H4 (cell line): ENCODE results near the gene COL28A1. TPM values are rescaled to one million over a fixed set of nuclear protein-coding genes. Genes with fewer than 3 reads are reported as not detected.

Experiments
- DNase-seq: peaks from one replicate; pipeline ENCODE4 v3.0.0-alpha.2; 2015; ENCODE audit warnings: low spot score
- total RNA-seq: library from RNA; depleted of rRNA; stranded (reverse); fragments of >200 nt; shearing (Covaris generic); gene quantifications from 2 replicates; pipeline ENCODE4 v1.2.3, GENCODE V29; 2014; rRNA removed

Gene COL28A1
- not detected in 2 replicates for total RNA-seq

- no peak for DNase-seq
These were observed at the start of gene COL28A1 for GRCh38 chr7:7535691-7536090. COL28A1 (minus strand) TSS chr7:7535873; CDS start chr7:7532875, 2,998 bp downstream.

- DNase-seq, result no peak
These were observed 49.0 kb upstream of the COL28A1 start for GRCh38 chr7:7584653-7585052.

DNA sequence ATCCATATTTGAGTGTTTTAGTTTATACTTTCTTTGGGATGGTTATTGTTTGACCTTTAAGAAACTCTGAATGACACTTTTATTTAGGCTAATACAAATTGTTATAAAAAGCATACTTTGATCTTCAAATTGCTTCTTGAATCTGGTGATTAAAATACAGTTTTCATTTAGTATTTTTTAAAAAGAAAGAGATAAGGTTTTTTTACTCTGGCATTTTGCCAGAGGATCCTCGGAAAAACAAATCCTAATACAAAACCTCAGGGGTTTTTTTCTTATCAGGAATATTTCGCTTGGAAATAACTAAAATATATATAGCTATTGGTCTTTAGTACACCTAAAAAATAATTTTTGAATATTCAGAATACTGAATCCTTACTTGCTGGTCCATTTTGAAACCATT lies 48.1 kb upstream of the COL28A1 start:
- no peak for DNase-seq

GRCh38 chr7:7582596-7582995 lies 46.9 kb upstream of the COL28A1 start:
- DNase-seq, result no peak

GRCh38 chr7:7581531-7582179 lies 46.0 kb upstream of the COL28A1 start:
- DNase-seq, result no peak

DNA sequence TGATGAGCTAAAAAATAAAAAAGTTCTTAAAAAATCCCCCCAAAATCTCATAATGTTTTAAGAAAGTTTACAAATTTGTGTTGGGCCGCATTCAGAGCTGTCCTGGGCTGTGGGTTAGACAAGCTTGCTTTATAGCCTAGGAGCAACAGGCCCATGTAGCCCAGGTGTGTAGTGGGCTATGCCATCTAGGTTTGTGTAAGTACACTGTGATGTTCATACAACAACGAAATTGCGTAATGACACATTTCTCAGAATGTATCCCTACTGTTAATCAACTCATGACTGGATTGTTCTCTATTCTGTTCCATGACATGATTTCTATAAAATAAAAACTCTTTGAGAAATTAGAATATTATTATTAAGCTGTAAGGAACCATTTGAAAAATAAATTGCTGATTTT lies 44.0 kb upstream of the COL28A1 start:
- DNase-seq, result no peak

GRCh38 chr7:7577888-7578287 lies 42.2 kb upstream of the COL28A1 start:
- DNase-seq, result no peak

- DNase-seq, result no peak
These were observed 40.7 kb upstream of the COL28A1 start for GRCh38 chr7:7576344-7576743.

GRCh38 chr7:7573701-7574100 lies 38.0 kb upstream of the COL28A1 start:
- no peak for DNase-seq

DNA sequence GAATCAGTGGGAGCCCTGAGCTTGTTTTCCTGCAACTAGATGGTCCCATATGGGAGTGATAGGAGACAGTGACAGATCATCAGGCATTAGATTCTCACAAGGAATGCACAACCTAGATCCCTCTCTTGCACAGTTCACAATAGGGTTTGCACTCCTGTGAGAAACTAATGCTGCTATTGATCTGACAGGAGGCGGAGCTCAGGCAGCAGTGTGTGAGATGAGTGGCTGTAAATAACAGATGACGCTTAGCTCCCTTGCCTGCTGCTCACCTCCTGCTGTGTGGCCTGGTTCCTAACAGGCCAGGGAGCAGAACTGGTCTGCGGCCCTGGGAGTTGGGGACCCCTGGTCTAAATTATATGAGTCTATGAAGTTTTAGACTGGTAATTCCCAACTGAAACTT lies 34.9 kb upstream of the COL28A1 start:
- no peak for DNase-seq

GRCh38 chr7:7569615-7570014 lies 33.9 kb upstream of the COL28A1 start:
- DNase-seq, result no peak

DNA sequence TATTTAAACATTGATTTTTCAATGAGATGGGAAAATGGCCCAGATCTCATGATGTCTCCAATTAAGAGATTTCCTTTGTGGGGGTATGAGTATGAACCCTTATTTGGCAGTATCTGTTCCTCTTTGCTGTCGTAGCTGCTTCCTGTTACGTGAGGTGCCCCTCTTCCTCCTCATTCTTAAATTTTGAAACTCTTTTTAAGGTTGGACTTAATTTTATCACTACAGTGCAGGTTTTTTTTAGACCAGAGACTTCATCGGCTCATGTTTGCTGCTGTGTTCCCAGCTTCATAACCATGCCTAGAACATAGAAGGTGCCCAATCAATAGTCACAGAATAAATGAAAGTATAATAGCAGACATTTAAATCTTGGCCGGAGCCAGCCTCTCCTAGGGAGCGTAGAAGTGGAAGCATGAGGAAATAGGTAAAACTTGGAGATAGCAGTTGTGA lies 33.4 kb upstream of the COL28A1 start:
- no peak for DNase-seq

GRCh38 chr7:7568553-7568952 lies 32.9 kb upstream of the COL28A1 start:
- DNase-seq, result no peak

GRCh38 chr7:7567898-7568531 lies 32.3 kb upstream of the COL28A1 start:
- DNase-seq, result no peak

GRCh38 chr7:7566651-7567611 lies 31.3 kb upstream of the COL28A1 start, which contains the start of gene MIOS:
MIOS (plus strand) TSS chr7:7566884; CDS start chr7:7572476, 5,592 bp downstream.
- DNase-seq, result peak; percentile 77

DNA sequence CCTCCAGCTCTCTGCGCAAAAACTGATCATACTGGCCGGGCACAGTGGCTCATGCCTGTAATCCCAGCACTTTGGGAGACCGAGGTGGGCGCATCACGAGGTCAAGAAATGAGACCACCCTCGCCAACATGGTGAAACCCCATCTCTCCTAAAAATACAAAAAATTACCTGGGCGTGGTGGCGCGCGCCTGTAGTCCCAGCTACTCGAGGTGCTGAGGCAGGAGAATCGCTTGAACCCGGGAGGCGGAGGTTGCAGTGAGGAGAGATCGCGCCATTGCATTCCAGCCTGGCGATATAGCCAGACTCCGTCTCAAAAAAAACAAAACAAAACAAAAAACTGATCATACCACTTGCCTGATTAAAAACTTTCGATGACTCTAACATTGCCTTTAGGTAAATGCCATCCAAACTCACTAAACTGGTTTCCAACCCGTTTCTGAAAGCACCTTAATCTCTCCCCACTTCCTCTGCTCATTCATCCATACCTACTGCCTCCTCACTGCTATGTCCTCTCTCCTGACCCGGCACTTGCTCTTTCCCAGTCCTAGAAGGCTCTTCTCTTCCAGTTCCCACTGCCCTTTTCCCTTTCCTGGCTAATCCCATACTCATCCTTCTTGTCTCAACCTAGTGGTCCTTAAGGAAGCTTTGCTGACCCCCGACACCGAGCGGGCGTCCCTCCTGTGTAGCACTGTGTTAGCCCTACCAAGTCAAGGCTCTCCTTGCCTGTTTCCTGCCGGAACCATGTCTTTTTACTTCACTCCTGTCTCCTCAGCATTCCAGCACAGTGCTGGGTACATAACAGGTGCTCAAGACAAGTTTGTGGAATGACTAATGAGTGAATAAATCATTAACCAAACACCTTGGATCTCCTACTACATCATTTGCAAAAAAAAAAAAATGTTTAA lies 30.3 kb upstream of the COL28A1 start:
- peak; percentile 35 for DNase-seq

DNA sequence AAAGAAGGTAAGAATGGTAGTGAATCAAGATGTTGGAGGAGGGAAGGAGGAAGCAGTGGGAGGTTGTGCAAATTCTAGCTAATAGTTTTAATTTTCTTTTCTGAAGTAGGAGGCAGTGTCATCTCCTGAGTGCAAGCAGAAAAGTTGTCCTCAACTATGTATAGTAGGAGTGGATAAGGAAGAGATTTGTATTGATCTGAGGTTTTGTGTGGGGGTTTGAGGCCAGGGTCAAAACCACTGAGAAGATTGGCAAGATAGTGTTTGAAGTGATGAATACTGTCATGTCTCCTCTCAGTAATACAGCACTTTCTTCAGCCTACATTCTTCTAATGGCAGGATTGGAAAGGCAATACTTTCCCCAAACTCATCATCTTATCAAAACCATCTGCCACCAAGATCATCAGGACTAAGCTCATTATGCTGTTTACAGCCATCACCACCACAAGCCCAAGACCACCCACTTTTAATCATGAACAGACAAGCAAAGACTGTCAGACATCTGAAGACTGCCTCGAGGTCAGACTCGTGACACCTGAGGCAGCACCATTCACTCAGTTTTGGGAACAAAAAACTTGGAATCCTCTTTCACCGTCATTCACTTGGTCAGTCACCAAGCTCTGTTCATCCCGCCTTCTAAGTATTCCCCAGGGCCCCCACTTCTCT lies 29.5 kb upstream of the COL28A1 start:
- DNase-seq, result no peak

DNA sequence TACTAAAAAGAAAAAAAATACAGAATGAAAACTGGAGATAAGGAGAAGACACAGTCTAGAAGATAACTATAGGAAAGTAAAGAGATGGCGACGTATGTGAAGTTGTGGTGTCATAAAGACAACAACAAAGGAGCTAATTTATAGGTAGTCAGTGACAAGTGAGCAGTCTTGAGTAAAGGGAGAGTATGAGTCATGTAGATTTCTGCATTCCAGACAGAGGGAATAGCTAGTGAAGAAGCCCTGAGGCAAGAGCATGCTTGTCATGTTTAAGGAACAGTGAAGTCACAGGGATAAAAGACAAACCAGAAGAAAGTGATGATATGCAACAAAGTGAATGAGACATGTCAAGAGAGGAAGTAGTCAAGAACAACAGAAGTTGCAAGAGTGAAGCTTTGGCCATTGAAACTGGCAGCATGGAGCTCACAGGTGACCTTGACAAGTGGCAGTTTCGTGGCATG lies 28.7 kb upstream of the COL28A1 start:
- peak; percentile 80 for DNase-seq

DNA sequence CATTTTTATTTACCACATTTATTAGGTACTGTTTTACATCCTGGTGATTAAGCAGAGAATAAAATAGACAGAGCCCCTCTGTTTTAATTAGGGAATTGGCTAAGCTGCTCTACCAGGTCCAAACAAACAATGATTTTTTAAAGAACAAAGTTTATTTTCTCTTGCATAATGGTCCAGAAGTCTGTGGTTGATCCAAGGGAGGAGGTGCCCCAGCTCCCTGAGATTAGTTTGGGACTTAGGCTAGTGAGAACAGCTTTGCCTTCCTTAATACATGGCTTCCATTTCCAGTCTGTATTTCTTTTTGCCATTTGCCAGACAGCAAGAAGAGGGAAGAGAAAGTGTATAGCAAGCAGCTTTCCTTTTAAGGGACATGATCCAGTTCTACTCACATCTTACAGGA lies 28.1 kb upstream of the COL28A1 start:
- no peak for DNase-seq

DNA sequence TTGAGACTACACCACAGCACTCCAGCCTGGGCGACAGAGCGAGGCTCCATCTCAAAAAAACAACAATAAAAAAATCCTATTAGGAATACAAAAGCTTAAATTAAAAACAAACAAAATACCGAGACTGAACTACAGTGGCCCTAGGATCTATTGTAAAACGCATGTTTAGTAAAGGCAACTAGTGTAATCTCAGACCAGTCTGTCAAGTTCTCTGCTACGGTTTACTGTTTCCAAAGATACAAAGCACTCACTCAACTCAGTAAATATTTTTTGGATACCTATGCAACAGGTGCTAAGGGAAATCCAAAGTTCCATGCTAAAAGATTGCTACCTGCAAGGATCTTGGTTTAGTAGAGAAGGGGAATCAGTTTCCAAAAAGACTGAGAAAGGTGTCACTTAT lies 27.6 kb upstream of the COL28A1 start:
- no peak for DNase-seq

GRCh38 chr7:7562736-7563135 lies 27.1 kb upstream of the COL28A1 start:
- DNase-seq, result no peak
